D721Med (cell line): ENCODE measurements around the gene FAM149B1.
A peak's percentile ranks its signal among the peaks of the same experiment; 100 is the strongest.
"Not testable (repeated sequence)": the region's sequence is repeated elsewhere in the genome, so short reads cannot be mapped to it uniquely, and the experiment has no call there.

ENCODE experiments used
- DNase-seq: peaks from one replicate; pipeline ENCODE4 v3.0.0; 2011; ENCODE audit warnings: low spot score; ENCODE audit not compliant: insufficient read length
- FAIRE-seq: peaks from 2 replicates; lab custom pipeline; 2011; peaks lifted over from hg19 to GRCh38; lab: Jason Lieb, UNC
- CTCF ChIP-seq: IDR thresholded peaks from 2 replicates; pipeline ENCODE4 v1.5.1; 2012; ENCODE audit warnings: mild to moderate bottlenecking, control low read depth; ENCODE audit not compliant: insufficient read depth; ENCODE audit errors: missing control alignments

FAM149B1 gene

GRCh38 chr10:73252445-73253224 lies 84.7 kb downstream of the FAM149B1 start, which contains the start of gene MRPS16:
TSS of gene MRPS16 (minus strand) at chr10:73252644. CDS start at chr10:73252482, 162 bp downstream.
- TF ChIP-seq CTCF, result no peak
- no peak for FAIRE-seq
- DNase-seq, result peak; percentile 83

GRCh38 chr10:73253225-73253555 lies 85.3 kb downstream of the FAM149B1 start:
- DNase-seq, result no peak
- no peak for FAIRE-seq
- TF ChIP-seq CTCF, result no peak

GRCh38 chr10:73258612-73259011 lies 90.7 kb downstream of the FAM149B1 start:
- not testable (repeated sequence) for FAIRE-seq

GRCh38 chr10:73261362-73261995 lies 93.6 kb downstream of the FAM149B1 start:
- FAIRE-seq (no peak), DNase-seq (no peak)
- TF ChIP-seq CTCF, result no peak

More at GRCh38 chr10:73258612-73259011, 90.7 kb downstream of the FAM149B1 start:
- DNase-seq, result not testable (repeated sequence)

GRCh38 chr10:73262105-73262730 lies 94.3 kb downstream of the FAM149B1 start:
- TF ChIP-seq CTCF, result no peak
- DNase-seq, result no peak
- no peak for FAIRE-seq

GRCh38 chr10:73262880-73263555 lies 95.1 kb downstream of the FAM149B1 start:
- FAIRE-seq, result no peak
- no peak for TF ChIP-seq CTCF
- DNase-seq, result no peak

GRCh38 chr10:73263693-73264347 lies 95.9 kb downstream of the FAM149B1 start:
- peak; percentile 45 for TF ChIP-seq CTCF
- FAIRE-seq, result no peak
- DNase-seq, result no peak
